ENCODE data around the gene UGT3A2.

Gene UGT3A2

GRCh38 chr5:36007366-36007765 lies 59.3 kb downstream of the UGT3A2 start:
- DNase-seq (ENCODE audit: low read depth) = no peak

- no peak for DNase-seq (ENCODE audit: low read depth)
Observed at GRCh38 chr5:36006163-36006562, 60.5 kb downstream of the UGT3A2 start.

- DNase-seq (ENCODE audit: low read depth) = no peak
Observed at GRCh38 chr5:36001032-36001431, 65.7 kb downstream of the UGT3A2 start.

- DNase-seq (ENCODE audit: low read depth) = no peak
Observed at GRCh38 chr5:35999547-35999946, 67.1 kb downstream of the UGT3A2 start.

- no peak for DNase-seq (ENCODE audit: low read depth)
Observed at GRCh38 chr5:35996076-35996475, 70.6 kb downstream of the UGT3A2 start.

GRCh38 chr5:35990941-35991611 lies 75.6 kb downstream of the UGT3A2 start, which contains the start of gene UGT3A1:
Gene UGT3A1, minus strand, starts transcription at chr5:35991390. Its CDS starts 150 bp downstream, at chr5:35991240.
- no peak for DNase-seq (ENCODE audit: low read depth)

- DNase-seq (ENCODE audit: low read depth) = no peak
Observed at GRCh38 chr5:35990520-35990919, 76.2 kb downstream of the UGT3A2 start.

- DNase-seq (ENCODE audit: low read depth) = no peak
Observed at GRCh38 chr5:35988529-35988928, 78.2 kb downstream of the UGT3A2 start.

GRCh38 chr5:35987776-35988175 lies 78.9 kb downstream of the UGT3A2 start:
- no peak for DNase-seq (ENCODE audit: low read depth)

Data from stimulated activated CD8-positive, alpha-beta memory T cell treated with anti-CD3 and anti-CD28 coated beads, Interleukin-7, amount 100 ng/mL, for 24 hours (primary cell).